ENCODE data around the gene SPDYE3. TPM values are rescaled to one million over a fixed set of nuclear protein-coding genes. Genes with fewer than 3 reads are reported as not detected.
"Not testable (repeated sequence)": the region's sequence is repeated elsewhere in the genome, so short reads cannot be mapped to it uniquely, and the experiment has no call there.

SPDYE3 gene
- total RNA-seq, 6 experiments from 2014 or later, result not detected

DNA sequence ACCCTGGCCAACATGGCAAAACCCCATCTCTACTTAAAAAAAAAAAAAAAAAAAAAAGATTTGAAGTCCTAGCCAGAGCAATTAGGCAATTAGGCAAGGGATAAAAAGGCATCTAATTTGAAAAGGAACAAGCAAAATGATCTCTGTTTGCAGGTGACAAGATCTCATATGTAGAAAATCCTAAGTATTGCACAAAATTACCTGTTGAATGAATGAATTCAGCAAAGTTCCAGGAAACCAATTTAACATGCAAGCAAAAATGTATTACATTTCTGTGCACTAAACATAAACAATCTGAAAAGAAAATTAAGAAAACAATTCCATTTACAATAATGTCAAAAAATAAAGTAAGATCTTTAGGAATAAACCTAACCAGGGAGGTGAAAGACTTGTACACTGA, 55.6 kb downstream of the SPDYE3 start:
- Mint-ChIP-seq H3K36me3 (ENCODE audit: low read depth) (peaks cover 44% of the 10 kb centered on the region), H3K4me3 (no peak overlapping the region), H3K4me1 (ENCODE audit: low read depth) (no peaks in the 10 kb centered on the region), H3K27me3 (ENCODE audit: insufficient read depth) (no peaks in the 10 kb centered on the region; the same call in 1 of the 2 replicates), H3K9me3 (no peaks in the 10 kb centered on the region), H3K27ac (no peak overlapping the region)
- TF ChIP-seq, protein P1, sequence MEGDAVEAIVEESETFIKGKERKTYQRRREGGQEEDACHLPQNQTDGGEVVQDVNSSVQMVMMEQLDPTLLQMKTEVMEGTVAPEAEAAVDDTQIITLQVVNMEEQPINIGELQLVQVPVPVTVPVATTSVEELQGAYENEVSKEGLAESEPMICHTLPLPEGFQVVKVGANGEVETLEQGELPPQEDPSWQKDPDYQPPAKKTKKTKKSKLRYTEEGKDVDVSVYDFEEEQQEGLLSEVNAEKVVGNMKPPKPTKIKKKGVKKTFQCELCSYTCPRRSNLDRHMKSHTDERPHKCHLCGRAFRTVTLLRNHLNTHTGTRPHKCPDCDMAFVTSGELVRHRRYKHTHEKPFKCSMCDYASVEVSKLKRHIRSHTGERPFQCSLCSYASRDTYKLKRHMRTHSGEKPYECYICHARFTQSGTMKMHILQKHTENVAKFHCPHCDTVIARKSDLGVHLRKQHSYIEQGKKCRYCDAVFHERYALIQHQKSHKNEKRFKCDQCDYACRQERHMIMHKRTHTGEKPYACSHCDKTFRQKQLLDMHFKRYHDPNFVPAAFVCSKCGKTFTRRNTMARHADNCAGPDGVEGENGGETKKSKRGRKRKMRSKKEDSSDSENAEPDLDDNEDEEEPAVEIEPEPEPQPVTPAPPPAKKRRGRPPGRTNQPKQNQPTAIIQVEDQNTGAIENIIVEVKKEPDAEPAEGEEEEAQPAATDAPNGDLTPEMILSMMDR (IDR thresholded peaks at IDR 0.05), result no peak
- no peak for DNase-seq

DNA sequence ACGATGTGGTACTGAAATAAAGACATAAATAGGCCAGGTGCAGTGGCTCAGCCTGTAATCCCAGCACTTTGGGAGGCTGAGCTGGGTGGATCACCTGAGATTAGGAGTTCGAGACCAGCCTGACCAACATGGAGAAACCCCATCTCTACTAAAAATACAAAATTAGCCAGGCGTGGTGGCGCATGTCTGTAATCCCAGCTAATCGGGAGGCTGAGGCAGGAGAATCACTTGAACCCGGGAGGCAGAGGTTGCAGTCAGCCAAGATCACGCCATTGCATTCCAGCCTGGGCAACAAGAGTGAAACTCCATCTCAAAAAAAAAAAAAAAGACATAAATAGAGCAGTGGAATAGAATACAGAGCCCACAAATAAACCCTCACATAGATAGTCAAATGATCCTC, 56.3 kb downstream of the SPDYE3 start:
- not testable (repeated sequence) for DNase-seq; H3K27ac Mint-ChIP-seq; H3K9me3 Mint-ChIP-seq; H3K4me1 Mint-ChIP-seq (ENCODE audit: low read depth); H3K27me3 Mint-ChIP-seq (ENCODE audit: insufficient read depth); H3K4me3 Mint-ChIP-seq
- H3K36me3 Mint-ChIP-seq (ENCODE audit: low read depth), result peaks cover 44% of the 10 kb centered on the region

DNA sequence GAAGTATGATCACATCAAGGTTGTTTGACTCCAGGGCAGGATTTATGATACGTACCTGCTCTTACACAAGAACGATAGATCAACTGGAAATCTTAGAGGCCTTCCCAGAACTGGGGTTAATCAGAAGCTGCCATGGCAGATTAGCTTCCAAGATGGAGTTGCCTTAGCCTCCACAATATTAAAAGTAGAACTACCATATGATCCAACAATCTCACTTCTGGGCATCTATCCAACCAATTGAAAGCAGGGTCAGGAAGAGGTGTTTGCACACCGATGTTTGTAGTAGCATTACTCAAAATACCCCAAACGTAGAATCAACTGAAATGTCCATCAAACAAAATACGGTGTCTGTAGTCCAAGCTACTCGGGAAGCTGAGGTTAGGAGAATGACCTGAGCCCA, 57.0 kb downstream of the SPDYE3 start:
- TF ChIP-seq, protein P1 (IDR thresholded peaks at IDR 0.05), result no peak
- Mint-ChIP-seq H3K27me3 (ENCODE audit: insufficient read depth) (no peaks in the 10 kb centered on the region; the same call in 1 of the 2 replicates), H3K4me1 (ENCODE audit: low read depth) (no peaks in the 10 kb centered on the region), H3K36me3 (ENCODE audit: low read depth) (peaks cover 44% of the 10 kb centered on the region), H3K27ac (no peak overlapping the region), H3K4me3 (no peak overlapping the region), H3K9me3 (no peaks in the 10 kb centered on the region)
- no peak for DNase-seq

DNA sequence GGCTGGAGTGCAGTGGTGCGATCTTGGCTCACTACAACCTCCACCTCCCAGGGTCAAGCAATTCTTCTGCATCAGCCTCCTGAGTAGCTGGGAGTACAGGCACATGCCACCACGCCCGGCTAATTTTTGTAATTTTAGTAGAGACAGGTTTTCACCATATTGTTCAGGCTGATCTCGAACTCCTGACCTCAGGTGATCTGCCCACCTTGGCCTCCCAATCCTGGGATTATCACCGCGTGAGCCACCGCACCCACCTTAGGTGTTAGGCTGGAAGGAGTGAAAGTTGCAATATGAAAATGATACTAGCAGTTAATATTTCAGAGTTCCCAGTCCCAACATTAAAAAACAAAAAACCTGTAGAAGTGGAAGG, 58.5 kb downstream of the SPDYE3 start:
- not testable (repeated sequence) for H3K4me3 Mint-ChIP-seq; H3K9me3 Mint-ChIP-seq; H3K27me3 Mint-ChIP-seq (ENCODE audit: insufficient read depth); DNase-seq; H3K4me1 Mint-ChIP-seq (ENCODE audit: low read depth)
- peak overlapping the region; percentile 51; the same call in 1 of the 2 replicates for H3K27ac Mint-ChIP-seq
- H3K36me3 Mint-ChIP-seq (ENCODE audit: low read depth), result peaks cover 34% of the 10 kb centered on the region

DNA sequence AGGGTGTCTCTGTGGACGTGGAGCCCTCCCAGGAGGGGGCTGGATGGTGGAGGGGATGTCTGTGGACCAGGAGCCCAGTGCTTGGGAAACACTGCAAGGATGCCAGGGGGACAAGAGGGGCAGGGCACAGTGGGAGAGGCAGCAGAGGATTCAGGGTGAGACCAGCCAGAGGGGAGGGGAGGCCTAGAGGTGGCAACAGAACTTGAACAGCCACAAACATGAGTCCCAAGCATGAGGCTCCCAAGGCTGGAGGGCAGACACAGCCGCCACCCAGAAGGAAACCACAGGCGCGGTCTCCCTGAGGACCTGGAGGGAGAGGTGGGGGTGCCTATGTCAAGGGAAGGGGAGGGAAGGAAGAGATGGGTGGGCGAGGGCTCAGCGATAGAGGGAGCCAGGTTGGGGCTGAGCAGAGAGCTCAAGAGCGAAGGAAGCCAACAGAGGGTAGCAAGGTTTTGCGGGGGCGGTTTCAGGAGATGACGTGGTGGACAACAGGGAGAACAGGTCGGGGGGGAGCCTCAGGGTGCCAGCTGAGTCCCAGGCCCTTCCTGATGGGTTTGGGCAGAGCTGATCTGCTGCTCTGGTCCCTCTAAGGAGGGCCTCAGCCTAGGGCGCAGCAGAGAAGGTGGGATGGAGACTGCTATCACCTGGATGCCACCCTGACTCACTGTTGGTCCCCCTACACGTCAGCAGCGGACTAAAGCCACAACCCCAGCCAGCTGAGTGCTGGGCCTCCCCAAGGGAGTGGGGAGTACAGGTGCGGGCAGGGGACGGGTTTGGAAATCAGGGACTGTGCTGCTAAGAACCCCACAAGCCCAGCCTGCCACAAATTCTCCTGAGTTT, 59.1 kb downstream of the SPDYE3 start:
- no peak for DNase-seq
- TF ChIP-seq, protein P1 (IDR thresholded peaks at IDR 0.05), result no peak
- Mint-ChIP-seq H3K27ac (peak overlapping the region; percentile 51; the same call in 1 of the 2 replicates), H3K4me1 (ENCODE audit: low read depth) (no peaks in the 10 kb centered on the region; the same call in 1 of the 2 replicates), H3K36me3 (ENCODE audit: low read depth) (peaks cover 34% of the 10 kb centered on the region), H3K27me3 (ENCODE audit: insufficient read depth) (peaks cover 2% of the 10 kb centered on the region; the same call in 1 of the 2 replicates), H3K9me3 (no peaks in the 10 kb centered on the region), H3K4me3 (no peak overlapping the region)

DNA sequence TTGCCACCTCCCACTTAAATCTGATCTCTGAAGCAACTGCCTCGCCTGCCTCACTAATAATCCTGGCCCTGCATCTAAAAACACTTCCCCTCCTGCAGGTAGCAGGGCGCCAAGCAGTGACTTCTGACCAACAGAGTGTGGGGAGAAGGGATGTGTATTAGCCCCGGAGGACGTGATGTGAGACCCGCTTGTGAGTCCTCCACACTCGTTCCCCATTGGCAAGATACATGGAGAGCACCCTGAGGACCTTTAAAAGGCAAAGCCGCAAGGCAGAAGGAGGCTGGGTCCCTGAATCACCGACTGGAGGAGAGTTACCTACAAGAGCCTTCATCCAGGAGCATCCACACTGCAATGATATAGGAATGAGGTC, 59.7 kb downstream of the SPDYE3 start:
- no peak for DNase-seq
- Mint-ChIP-seq H3K27me3 (ENCODE audit: insufficient read depth) (peaks cover 2% of the 10 kb centered on the region; the same call in 1 of the 2 replicates), H3K9me3 (no peaks in the 10 kb centered on the region), H3K4me1 (ENCODE audit: low read depth) (no peaks in the 10 kb centered on the region; the same call in 1 of the 2 replicates), H3K4me3 (no peak overlapping the region), H3K36me3 (ENCODE audit: low read depth) (peaks cover 31% of the 10 kb centered on the region), H3K27ac (no peak overlapping the region)
- TF ChIP-seq, protein P1 (IDR thresholded peaks at IDR 0.05), result no peak

All from HFFc6 (cell line).